Neural crest cell (in vitro differentiated cells): ENCODE results near the gene SUPV3L1. TPM values are rescaled to one million over a fixed set of nuclear protein-coding genes. Genes with fewer than 3 reads are reported as not detected.

Experiments
- DNase-seq: peaks from one replicate; pipeline ENCODE4 v3.0.0; 2021; ENCODE audit warnings: low read depth, mixed read lengths, low spot score
- H3K27ac Mint-ChIP-seq: one replicate; pipeline ENCODE4 v1.8.0; 2021; ENCODE audit warnings: mild to moderate bottlenecking, mixed read lengths; ENCODE audit not compliant: unreplicated experiment
- H3K27me3 Mint-ChIP-seq: 2 replicates; pipeline ENCODE4 v1.8.0; 2021; ENCODE audit warnings: low read depth, mild to moderate bottlenecking, mixed read lengths
- H3K36me3 Mint-ChIP-seq: 2 replicates; pipeline ENCODE4 v1.8.0; 2021; ENCODE audit warnings: low read depth, mild to moderate bottlenecking, mixed read lengths
- H3K4me1 Mint-ChIP-seq: 2 replicates; pipeline ENCODE4 v1.8.0; 2021; ENCODE audit warnings: mixed read lengths
- H3K4me3 Mint-ChIP-seq: one replicate; pipeline ENCODE4 v1.8.0; 2021; ENCODE audit warnings: mild to moderate bottlenecking, mixed read lengths
- H3K9me3 Mint-ChIP-seq: 2 replicates; pipeline ENCODE4 v1.8.0; 2021; ENCODE audit warnings: mixed read lengths
- total RNA-seq: library from RNA; stranded (reverse); gene quantifications from 2 replicates; pipeline ENCODE4 v1.2.1, GENCODE V29; 2021
- TF ChIP-seq, protein P1 (sequence below): fragments of 200-600 bp; sonication (generic); conservative IDR thresholded peaks from 2 replicates; pipeline ENCODE4 v1.5.0; 2021; ENCODE audit warnings: antibody characterized with exemption, mild to moderate bottlenecking

Gene SUPV3L1
- total RNA-seq, 1 donor from 2014 or later = 39.4 TPM

DNA sequence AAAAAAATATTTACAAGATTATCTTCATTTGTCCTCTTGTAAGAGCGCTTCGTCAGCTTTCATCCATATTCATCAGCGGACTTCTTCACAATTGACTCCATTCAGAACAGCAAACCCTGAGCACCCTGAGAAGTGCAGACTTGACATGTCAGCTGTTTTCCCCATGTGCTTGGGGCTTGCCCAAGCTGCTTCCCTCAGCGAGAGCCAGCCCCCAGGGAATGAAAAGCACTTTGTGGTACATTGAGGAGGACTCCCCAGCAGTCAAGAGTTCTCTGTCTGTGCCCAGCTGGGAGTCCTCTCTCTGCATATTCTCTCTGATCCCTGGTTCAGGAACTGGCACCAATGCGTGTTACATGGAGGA is 62.8 kb downstream of the SUPV3L1 start:
- H3K27ac Mint-ChIP-seq = peak overlapping the region; percentile 67
- no peaks in the 10 kb centered on the region for H3K36me3 Mint-ChIP-seq
- H3K27me3 Mint-ChIP-seq = no peaks in the 10 kb centered on the region
- H3K4me1 Mint-ChIP-seq = peaks cover 22% of the 10 kb centered on the region
- peak; percentile 23 for DNase-seq
- TF ChIP-seq, protein P1, sequence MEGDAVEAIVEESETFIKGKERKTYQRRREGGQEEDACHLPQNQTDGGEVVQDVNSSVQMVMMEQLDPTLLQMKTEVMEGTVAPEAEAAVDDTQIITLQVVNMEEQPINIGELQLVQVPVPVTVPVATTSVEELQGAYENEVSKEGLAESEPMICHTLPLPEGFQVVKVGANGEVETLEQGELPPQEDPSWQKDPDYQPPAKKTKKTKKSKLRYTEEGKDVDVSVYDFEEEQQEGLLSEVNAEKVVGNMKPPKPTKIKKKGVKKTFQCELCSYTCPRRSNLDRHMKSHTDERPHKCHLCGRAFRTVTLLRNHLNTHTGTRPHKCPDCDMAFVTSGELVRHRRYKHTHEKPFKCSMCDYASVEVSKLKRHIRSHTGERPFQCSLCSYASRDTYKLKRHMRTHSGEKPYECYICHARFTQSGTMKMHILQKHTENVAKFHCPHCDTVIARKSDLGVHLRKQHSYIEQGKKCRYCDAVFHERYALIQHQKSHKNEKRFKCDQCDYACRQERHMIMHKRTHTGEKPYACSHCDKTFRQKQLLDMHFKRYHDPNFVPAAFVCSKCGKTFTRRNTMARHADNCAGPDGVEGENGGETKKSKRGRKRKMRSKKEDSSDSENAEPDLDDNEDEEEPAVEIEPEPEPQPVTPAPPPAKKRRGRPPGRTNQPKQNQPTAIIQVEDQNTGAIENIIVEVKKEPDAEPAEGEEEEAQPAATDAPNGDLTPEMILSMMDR = no peak
- no peaks in the 10 kb centered on the region for H3K9me3 Mint-ChIP-seq
- H3K4me3 Mint-ChIP-seq = no peak overlapping the region

- H3K36me3 Mint-ChIP-seq = no peaks in the 10 kb centered on the region
- H3K27me3 Mint-ChIP-seq = no peaks in the 10 kb centered on the region
- H3K4me1 Mint-ChIP-seq = peaks cover 22% of the 10 kb centered on the region
- DNase-seq = no peak
- H3K27ac Mint-ChIP-seq = no peak overlapping the region
- no peak overlapping the region for H3K4me3 Mint-ChIP-seq
- TF ChIP-seq, protein P1 = no peak
- H3K9me3 Mint-ChIP-seq = no peaks in the 10 kb centered on the region
Observed at GRCh38 chr10:69243817-69244216, 63.8 kb downstream of the SUPV3L1 start.

- TF ChIP-seq, protein P1 = no peak
- H3K27ac Mint-ChIP-seq = no peak overlapping the region
- peaks cover 15% of the 10 kb centered on the region for H3K4me1 Mint-ChIP-seq
- no peaks in the 10 kb centered on the region for H3K9me3 Mint-ChIP-seq
- no peaks in the 10 kb centered on the region for H3K36me3 Mint-ChIP-seq
- no peak overlapping the region for H3K4me3 Mint-ChIP-seq
- H3K27me3 Mint-ChIP-seq = no peaks in the 10 kb centered on the region
- no peak for DNase-seq
Observed at GRCh38 chr10:69246036-69246435, 66.0 kb downstream of the SUPV3L1 start.

DNA sequence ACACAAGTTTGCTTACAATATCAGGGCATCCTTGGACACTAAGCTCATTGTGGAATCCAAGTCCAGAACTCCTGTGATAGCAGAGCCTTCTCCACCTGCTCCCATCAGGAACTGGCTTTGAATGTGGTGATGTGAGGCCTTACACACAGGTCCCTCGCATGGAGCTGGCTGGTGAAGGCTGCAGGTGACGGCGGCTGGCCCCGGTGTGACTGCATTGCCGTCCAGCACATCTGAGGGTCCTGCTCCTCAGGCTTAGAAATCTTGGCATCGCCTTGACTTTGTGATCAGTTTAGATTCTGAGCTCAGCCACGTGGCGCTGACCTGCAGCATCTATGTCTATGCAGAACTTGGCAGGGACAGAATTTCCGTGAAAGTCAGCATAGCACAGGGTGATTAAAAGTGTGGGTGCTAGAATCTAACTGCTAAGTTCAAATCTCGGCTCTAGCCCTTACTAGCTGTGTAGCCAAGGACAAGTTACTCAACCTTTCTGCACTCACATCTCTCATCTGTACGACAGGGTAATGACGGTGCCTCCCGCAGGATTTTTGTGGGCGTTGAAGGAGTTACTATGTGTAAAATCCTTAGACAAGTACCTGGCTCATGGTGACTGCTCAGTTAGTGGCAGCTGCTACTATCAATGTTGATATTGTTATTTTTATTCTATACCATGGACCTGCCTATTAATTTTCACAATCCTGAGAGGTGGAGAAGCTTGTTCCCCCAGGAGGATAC is 66.7 kb downstream of the SUPV3L1 start:
- Mint-ChIP-seq H3K4me1 (peaks cover 12% of the 10 kb centered on the region), H3K9me3 (no peaks in the 10 kb centered on the region), H3K27ac (no peak overlapping the region), H3K36me3 (no peaks in the 10 kb centered on the region), H3K27me3 (no peaks in the 10 kb centered on the region), H3K4me3 (no peak overlapping the region)
- no peak for DNase-seq
- TF ChIP-seq, protein P1 = no peak

GRCh38 chr10:69247313-69247710 is 67.3 kb downstream of the SUPV3L1 start:
- TF ChIP-seq, protein P1 = no peak
- no peak overlapping the region for H3K4me3 Mint-ChIP-seq
- no peak for DNase-seq
- no peaks in the 10 kb centered on the region for H3K9me3 Mint-ChIP-seq
- H3K4me1 Mint-ChIP-seq = peaks cover 10% of the 10 kb centered on the region
- H3K27me3 Mint-ChIP-seq = no peaks in the 10 kb centered on the region
- no peak overlapping the region for H3K27ac Mint-ChIP-seq
- no peaks in the 10 kb centered on the region for H3K36me3 Mint-ChIP-seq
